HepG2 (cell line): ENCODE measurements around the gene HEYL. TPM values are rescaled to one million over a fixed set of nuclear protein-coding genes. Genes with fewer than 3 reads are reported as not detected.

Experiments used
- FOXK2 ChIP-seq: fragments of 450-650 bp; IDR thresholded peaks from 2 replicates; pipeline ENCODE4 v1.6.1; 2016
- MATR3 ChIP-seq: sonication (generic); formaldehyde crosslinking; IDR thresholded peaks from 2 replicates; pipeline ENCODE4 v1.4.0; 2020; ENCODE audit warnings: missing genetic modification reagents
- SMC3 ChIP-seq: IDR thresholded peaks from 2 replicates; pipeline ENCODE4 v1.6.1; 2011; ENCODE audit warnings: low read length, improper control_type of control experiment
- STAG1 ChIP-seq: sonication (generic); formaldehyde crosslinking; IDR thresholded peaks from 2 replicates; pipeline ENCODE4 v1.4.0; 2020; ENCODE audit warnings: missing genetic modification reagents
- ZNF430 ChIP-seq: sonication (generic); formaldehyde crosslinking; IDR thresholded peaks from 2 replicates; pipeline ENCODE4 v1.9.0; 2021; ENCODE audit warnings: mild to moderate bottlenecking, missing genetic modification reagents
- ZNF468 ChIP-seq: sonication (generic); formaldehyde crosslinking; IDR thresholded peaks from 2 replicates; pipeline ENCODE4 v1.8.0; 2022; ENCODE audit warnings: mild to moderate bottlenecking, moderate library complexity, missing genetic modification reagents
- ZNF75D ChIP-seq: sonication (generic); formaldehyde crosslinking; IDR thresholded peaks from 2 replicates; pipeline ENCODE4 v1.8.1; 2023; ENCODE audit warnings: missing genetic modification reagents, mild to moderate bottlenecking, borderline replicate concordance
- ZNF878 ChIP-seq: sonication (generic); formaldehyde crosslinking; IDR thresholded peaks from 2 replicates; pipeline ENCODE4 v1.8.1; 2023; ENCODE audit warnings: mild to moderate bottlenecking, missing genetic modification reagents, moderate library complexity
- polyA plus RNA-seq, 8 experiments: library from polyadenylated mRNA; depleted of rRNA in 3 of 8; stranded (reverse) in 7 of 8; unstranded in 1 of 8; fragments of >200 nt; fragmentation: Illumina TruSeq in 4 of 8; extraction: Trizol in 4 of 8; gene quantifications; 2 replicates each; pipeline versions ENCODE4 v1.2.1 to v1.2.3, GENCODE V29; 2011 to 2016; ENCODE audit warnings: low read depth in 4 of 8, missing spikeins in 1 of 8, mixed read lengths in 1 of 8; ENCODE audit not compliant: insufficient read depth in 1 of 8
- total RNA-seq, 5 experiments: library from RNA; depleted of rRNA; stranded (reverse); fragments of >200 nt; fragmentation: Illumina TruSeq; extraction: Trizol; gene quantifications; 2 replicates each; pipeline ENCODE4 v1.2.3, GENCODE V29; 2016; ENCODE audit warnings: low read depth in 1 of 5
- TF ChIP-seq, protein P1 (sequence below): sonication (generic); formaldehyde crosslinking; IDR thresholded peaks from 2 replicates; pipeline ENCODE4 v1.5.0; 2020; ENCODE audit warnings: mild to moderate bottlenecking, missing genetic modification reagents, moderate library complexity
- TF ChIP-seq, protein P2 (sequence below): sonication (generic); formaldehyde crosslinking; IDR thresholded peaks from 2 replicates; pipeline ENCODE4 v1.9.0; 2022; ENCODE audit warnings: missing genetic modification reagents, mild to moderate bottlenecking, borderline replicate concordance
- TF ChIP-seq, protein P3 (sequence below): sonication (generic); formaldehyde crosslinking; IDR thresholded peaks from 2 replicates; pipeline ENCODE4 v1.4.0; 2020; ENCODE audit warnings: missing genetic modification reagents

HEYL gene
- total and polyA plus RNA-seq, 2 of the 13 experiments (the other 11 are each of a cell fraction or from before 2014, with no cell fraction given), result 0.03 to 0.04 TPM

DNA sequence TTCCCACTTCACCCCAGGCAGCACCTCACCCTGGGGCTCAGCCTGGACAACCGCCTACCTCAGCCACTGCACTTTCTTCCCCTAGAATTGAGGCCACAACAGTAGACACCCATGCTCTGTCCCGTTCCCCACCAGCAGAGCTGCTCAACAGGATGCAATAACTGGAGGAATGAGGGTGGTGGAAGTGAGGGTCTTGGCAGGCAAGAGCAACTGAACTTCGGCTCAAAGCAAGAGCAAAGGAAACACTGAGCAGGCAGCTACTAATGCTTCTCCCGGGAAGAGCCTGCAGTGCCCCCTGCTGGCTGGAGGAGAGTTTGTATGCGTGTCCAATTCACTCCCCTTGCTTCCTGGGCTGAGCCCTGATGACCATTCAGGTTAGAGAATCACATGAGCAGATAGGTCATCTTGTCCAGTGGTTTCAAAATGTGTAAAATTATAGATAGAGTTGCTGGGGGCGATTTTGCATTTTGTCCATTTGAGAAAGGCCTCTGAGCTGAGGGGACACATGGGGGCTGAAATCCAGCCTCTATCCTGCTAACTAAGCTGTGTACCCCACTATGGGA lies 18.6 kb upstream of the HEYL start (continued):
- TF ChIP-seq, protein P1, sequence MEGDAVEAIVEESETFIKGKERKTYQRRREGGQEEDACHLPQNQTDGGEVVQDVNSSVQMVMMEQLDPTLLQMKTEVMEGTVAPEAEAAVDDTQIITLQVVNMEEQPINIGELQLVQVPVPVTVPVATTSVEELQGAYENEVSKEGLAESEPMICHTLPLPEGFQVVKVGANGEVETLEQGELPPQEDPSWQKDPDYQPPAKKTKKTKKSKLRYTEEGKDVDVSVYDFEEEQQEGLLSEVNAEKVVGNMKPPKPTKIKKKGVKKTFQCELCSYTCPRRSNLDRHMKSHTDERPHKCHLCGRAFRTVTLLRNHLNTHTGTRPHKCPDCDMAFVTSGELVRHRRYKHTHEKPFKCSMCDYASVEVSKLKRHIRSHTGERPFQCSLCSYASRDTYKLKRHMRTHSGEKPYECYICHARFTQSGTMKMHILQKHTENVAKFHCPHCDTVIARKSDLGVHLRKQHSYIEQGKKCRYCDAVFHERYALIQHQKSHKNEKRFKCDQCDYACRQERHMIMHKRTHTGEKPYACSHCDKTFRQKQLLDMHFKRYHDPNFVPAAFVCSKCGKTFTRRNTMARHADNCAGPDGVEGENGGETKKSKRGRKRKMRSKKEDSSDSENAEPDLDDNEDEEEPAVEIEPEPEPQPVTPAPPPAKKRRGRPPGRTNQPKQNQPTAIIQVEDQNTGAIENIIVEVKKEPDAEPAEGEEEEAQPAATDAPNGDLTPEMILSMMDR (CRISPR knock-in tag), result peak; percentile 72
- TF ChIP-seq ZNF468 (CRISPR knock-in tag) (no peak), ZNF75D (CRISPR knock-in tag) (no peak), FOXK2 (no peak), ZNF878 (no peak), ZNF430 (CRISPR knock-in tag) (no peak), SMC3 (peak; percentile 46), MATR3 (no peak), STAG1 (peak; percentile 29)
- TF ChIP-seq, protein P2, sequence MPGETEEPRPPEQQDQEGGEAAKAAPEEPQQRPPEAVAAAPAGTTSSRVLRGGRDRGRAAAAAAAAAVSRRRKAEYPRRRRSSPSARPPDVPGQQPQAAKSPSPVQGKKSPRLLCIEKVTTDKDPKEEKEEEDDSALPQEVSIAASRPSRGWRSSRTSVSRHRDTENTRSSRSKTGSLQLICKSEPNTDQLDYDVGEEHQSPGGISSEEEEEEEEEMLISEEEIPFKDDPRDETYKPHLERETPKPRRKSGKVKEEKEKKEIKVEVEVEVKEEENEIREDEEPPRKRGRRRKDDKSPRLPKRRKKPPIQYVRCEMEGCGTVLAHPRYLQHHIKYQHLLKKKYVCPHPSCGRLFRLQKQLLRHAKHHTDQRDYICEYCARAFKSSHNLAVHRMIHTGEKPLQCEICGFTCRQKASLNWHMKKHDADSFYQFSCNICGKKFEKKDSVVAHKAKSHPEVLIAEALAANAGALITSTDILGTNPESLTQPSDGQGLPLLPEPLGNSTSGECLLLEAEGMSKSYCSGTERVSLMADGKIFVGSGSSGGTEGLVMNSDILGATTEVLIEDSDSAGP (CRISPR knock-in tag), result no peak
- TF ChIP-seq, protein P3, sequence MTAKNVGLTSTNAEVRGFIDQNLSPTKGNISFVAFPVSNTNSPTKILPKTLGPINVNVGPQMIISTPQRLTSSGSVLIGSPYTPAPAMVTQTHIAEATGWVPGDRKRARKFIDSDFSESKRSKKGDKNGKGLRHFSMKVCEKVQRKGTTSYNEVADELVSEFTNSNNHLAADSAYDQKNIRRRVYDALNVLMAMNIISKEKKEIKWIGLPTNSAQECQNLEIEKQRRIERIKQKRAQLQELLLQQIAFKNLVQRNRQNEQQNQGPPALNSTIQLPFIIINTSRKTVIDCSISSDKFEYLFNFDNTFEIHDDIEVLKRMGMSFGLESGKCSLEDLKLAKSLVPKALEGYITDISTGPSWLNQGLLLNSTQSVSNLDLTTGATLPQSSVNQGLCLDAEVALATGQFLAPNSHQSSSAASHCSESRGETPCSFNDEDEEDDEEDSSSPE (CRISPR knock-in tag), result no peak
